Caco-2 (cell line): ENCODE data around the gene ABCA13. TPM values are rescaled to one million over a fixed set of nuclear protein-coding genes. Genes with fewer than 3 reads are reported as not detected.

Experiments used
- BruUV-seq: library from RNA; stranded (reverse); fragments of 400-500 nt; replicated peaks from 2 replicates; lab custom pipeline; 2021; lab: Mats Ljungman, UMichigan
- CTCF ChIA-PET: fragments of 300-600 bp; sonication (Branson Sonifier 250); formaldehyde crosslinking; loops from one replicate; lab custom pipeline; 2022; ENCODE audit warnings: antibody characterized with exemption; lab: Charles Lee
- POLR2A ChIA-PET: fragments of 300-600 bp; sonication (Branson Sonifier 250); formaldehyde crosslinking; loops from one replicate; lab custom pipeline; 2022; ENCODE audit warnings: antibody characterized with exemption; lab: Charles Lee
- DNase-seq, 2 experiments: peaks; one replicate each; pipeline versions ENCODE4 v3.0.0 to v3.0.0-alpha.2; 2020 to 2022
- H3K27me3 ChIP-seq: replicated peaks from 2 replicates; pipeline ENCODE4 v1.6.0; 2011; ENCODE audit warnings: low read length; ENCODE audit not compliant: control insufficient read depth, insufficient read depth
- H3K36me3 ChIP-seq: 2 replicates; pipeline ENCODE4 v1.5.1; 2011; ENCODE audit warnings: low read length; ENCODE audit not compliant: control insufficient read depth, insufficient read depth
- H3K4me1 ChIP-seq: fragments of 250-450 bp; sonication (Bioruptor Pico); 2 replicates; pipeline ENCODE4 v1.5.1; 2020; ENCODE audit warnings: mild to moderate bottlenecking
- H3K4me3 ChIP-seq: 2 replicates; pipeline ENCODE4 v1.5.1; 2011; ENCODE audit warnings: low read depth, mild to moderate bottlenecking, control low read depth, low read length
- H3K9me3 ChIP-seq: fragments of 250-450 bp; sonication (Bioruptor Pico); 2 replicates; pipeline ENCODE4 v1.5.1; 2020; ENCODE audit warnings: mild to moderate bottlenecking, moderate library complexity
- H3K27ac Mint-ChIP-seq: one replicate; pipeline ENCODE4 v1.8.0; 2022; ENCODE audit warnings: mixed read lengths; ENCODE audit not compliant: unreplicated experiment
- H3K27me3 Mint-ChIP-seq: one replicate; pipeline ENCODE4 v1.8.0; 2022; ENCODE audit warnings: mixed read lengths; ENCODE audit not compliant: insufficient read depth, unreplicated experiment
- H3K36me3 Mint-ChIP-seq: one replicate; pipeline ENCODE4 v1.8.0; 2022; ENCODE audit warnings: mild to moderate bottlenecking, mixed read lengths; ENCODE audit not compliant: insufficient read depth, unreplicated experiment
- H3K4me1 Mint-ChIP-seq: one replicate; pipeline ENCODE4 v1.8.0; 2022; ENCODE audit warnings: low read depth, mixed read lengths; ENCODE audit not compliant: unreplicated experiment
- H3K4me3 Mint-ChIP-seq: one replicate; pipeline ENCODE4 v1.8.0; 2022; ENCODE audit warnings: mild to moderate bottlenecking, moderate library complexity, mixed read lengths; ENCODE audit not compliant: unreplicated experiment
- H3K9me3 Mint-ChIP-seq: one replicate; pipeline ENCODE4 v1.8.0; 2022; ENCODE audit warnings: mixed read lengths; ENCODE audit not compliant: unreplicated experiment
- CTCF ChIP-seq, 2 experiments: fragments of 200-600 bp in 1 of 2; IDR thresholded peaks; 1 replicate in 1 of 2; 2 replicates in 1 of 2; pipeline versions ENCODE4 v1.5.1 to v1.8.0; 2011 to 2022; ENCODE audit warnings: antibody characterized with exemption in 1 of 2, control low read depth in 1 of 2, inconsistent platforms in 1 of 2, low read depth in 1 of 2, low read length in 1 of 2, mild to moderate bottlenecking in 1 of 2, moderate library complexity in 1 of 2; ENCODE audit not compliant: insufficient read depth in 1 of 2, severe bottlenecking in 1 of 2, unreplicated experiment in 1 of 2
- intact Hi-C: fragments of 100-400 bp; cut with micrococcal nuclease; formaldehyde crosslinking; loops from one replicate; pipeline ENCODE4 v1.10.0; 2022; ENCODE audit not compliant: unreplicated experiment
- total RNA-seq: library from RNA; stranded (reverse); gene quantifications from 2 replicates; pipeline ENCODE4 v1.2.3, GENCODE V29; 2022

The ABCA13 gene
- total RNA-seq, 1 experiment from 2014 or later, result 0.07 TPM

- ChIA-PET POLR2A (no interaction called here), CTCF (no interaction called here)
- H3K36me3 ChIP-seq, result no peaks in the 10 kb centered on the region
- no peak for DNase-seq
- TF ChIP-seq CTCF (IDR thresholded peaks at IDR 0.05; ENCODE audit: insufficient read depth in 1 of 2, low read depth in 1 of 2, low read length in 1 of 2, severe bottlenecking in 1 of 2, unreplicated experiment in 1 of 2), result no peak
- no peak overlapping the region for H3K27ac Mint-ChIP-seq
- no peak overlapping the region for H3K4me3 ChIP-seq
- H3K27me3 Mint-ChIP-seq, result peaks cover 6% of the 10 kb centered on the region
- H3K36me3 Mint-ChIP-seq, result no peaks in the 10 kb centered on the region
- intact Hi-C loops, result no loop called here
- H3K27me3 ChIP-seq, result no peaks in the 10 kb centered on the region
- no peaks in the 10 kb centered on the region for H3K9me3 ChIP-seq
- H3K4me1 Mint-ChIP-seq, result peaks cover 10% of the 10 kb centered on the region
- H3K9me3 Mint-ChIP-seq, result no peaks in the 10 kb centered on the region
- BruUV-seq, result no TSS peak
- peaks cover 9% of the 10 kb centered on the region; the same call in 1 of the 2 replicates for H3K4me1 ChIP-seq
- H3K4me3 Mint-ChIP-seq, result no peak overlapping the region
These were observed 88.4 kb downstream of the ABCA13 start for GRCh38 chr7:48259463-48260280.

- H3K36me3 ChIP-seq, result no peaks in the 10 kb centered on the region
- H3K27ac Mint-ChIP-seq, result no peak overlapping the region
- H3K4me1 Mint-ChIP-seq, result peaks cover 10% of the 10 kb centered on the region
- BruUV-seq, result no TSS peak
- no peaks in the 10 kb centered on the region for H3K9me3 ChIP-seq
- DNase-seq, result no peak
- H3K27me3 ChIP-seq, result no peaks in the 10 kb centered on the region
- H3K9me3 Mint-ChIP-seq, result no peaks in the 10 kb centered on the region
- ChIA-PET CTCF (no interaction called here), POLR2A (no interaction called here)
- no peak overlapping the region for H3K4me3 ChIP-seq
- peaks cover 8% of the 10 kb centered on the region for H3K27me3 Mint-ChIP-seq
- intact Hi-C loops, result no loop called here
- H3K36me3 Mint-ChIP-seq, result no peaks in the 10 kb centered on the region
- no peak overlapping the region for H3K4me3 Mint-ChIP-seq
- H3K4me1 ChIP-seq, result peaks cover 9% of the 10 kb centered on the region; the same call in 1 of the 2 replicates
- TF ChIP-seq CTCF (IDR thresholded peaks at IDR 0.05; ENCODE audit: insufficient read depth in 1 of 2, low read depth in 1 of 2, low read length in 1 of 2, severe bottlenecking in 1 of 2, unreplicated experiment in 1 of 2), result no peak
These were observed 90.4 kb downstream of the ABCA13 start for GRCh38 chr7:48261696-48262095.

GRCh38 chr7:48262606-48263310 lies 91.5 kb downstream of the ABCA13 start:
- Mint-ChIP-seq H3K27me3 (peaks cover 4% of the 10 kb centered on the region), H3K4me3 (no peak overlapping the region), H3K27ac (no peak overlapping the region), H3K4me1 (peaks cover 10% of the 10 kb centered on the region), H3K9me3 (no peaks in the 10 kb centered on the region), H3K36me3 (no peaks in the 10 kb centered on the region)
- intact Hi-C loops, result no loop called here
- POLR2A ChIA-PET, result no interaction called here
- Histone ChIP-seq H3K36me3 (no peaks in the 10 kb centered on the region), H3K4me3 (no peak overlapping the region), H3K27me3 (no peaks in the 10 kb centered on the region), H3K9me3 (no peaks in the 10 kb centered on the region), H3K4me1 (peaks cover 9% of the 10 kb centered on the region; the same call in 1 of the 2 replicates)
- no peak for TF ChIP-seq CTCF (IDR thresholded peaks at IDR 0.05; ENCODE audit: insufficient read depth in 1 of 2, low read depth in 1 of 2, low read length in 1 of 2, severe bottlenecking in 1 of 2, unreplicated experiment in 1 of 2)
- CTCF ChIA-PET, result no interaction called here
- DNase-seq, result no peak
- no TSS peak for BruUV-seq
